Suprapubic skin (tissue), 4 donors: ENCODE results near the gene HLF. TPM values are rescaled to one million over a fixed set of nuclear protein-coding genes. Genes with fewer than 3 reads are reported as not detected.

Source experiments
- DNase-seq, 2 donors: peaks; one replicate each; pipeline ENCODE4 v3.0.0-alpha.2; 2019; ENCODE audit warnings: low spot score in 2 of 2
- H3K27ac ChIP-seq: fragments of 200-600 bp; sonication (generic); one replicate; pipeline ENCODE4 v1.5.1; 2019
- H3K27me3 ChIP-seq: fragments of 200-600 bp; sonication (generic); one replicate; pipeline ENCODE4 v1.5.1; 2019
- H3K36me3 ChIP-seq: fragments of 200-600 bp; sonication (generic); one replicate; pipeline ENCODE4 v1.5.1; 2019
- H3K4me1 ChIP-seq: fragments of 200-600 bp; sonication (generic); one replicate; pipeline ENCODE4 v1.5.1; 2019
- H3K4me3 ChIP-seq: fragments of 200-600 bp; sonication (generic); one replicate; pipeline ENCODE4 v1.5.1; 2019; ENCODE audit warnings: mild to moderate bottlenecking
- H3K9me3 ChIP-seq: fragments of 200-600 bp; sonication (generic); one replicate; pipeline ENCODE4 v1.5.1; 2019
- CTCF ChIP-seq, 2 donors: fragments of 200-600 bp in 1 of 2; fragments of 450-650 bp in 1 of 2; sonication (generic) in 1 of 2; IDR thresholded peaks; one replicate each; pipeline ENCODE4 v1.5.1; 2016 to 2019; ENCODE audit warnings: antibody characterized with exemption in 2 of 2, mild to moderate bottlenecking in 1 of 2, moderate library complexity in 1 of 2
- EP300 ChIP-seq: sonication (generic); formaldehyde crosslinking; IDR thresholded peaks from one replicate; pipeline ENCODE4 v1.6.1; 2017; ENCODE audit warnings: antibody characterized with exemption
- POLR2A ChIP-seq, 2 donors: fragments of 450-650 bp; IDR thresholded peaks; one replicate each; pipeline ENCODE4 v1.6.1; 2017; ENCODE audit warnings: antibody characterized with exemption in 2 of 2, mild to moderate bottlenecking in 2 of 2, moderate library complexity in 2 of 2
- POLR2AphosphoS5 ChIP-seq, 3 donors: sonication (generic); formaldehyde crosslinking; IDR thresholded peaks; one replicate each; pipeline ENCODE4 v1.6.1; 2017; ENCODE audit warnings: antibody characterized with exemption in 3 of 3
- WGBS: methylation state at CpG from one replicate; pipeline ENCODE4 v1.1.5; 2018; 5-methylcytosine and 5-hydroxymethylcytosine counted together
- total RNA-seq, 4 donors: library from RNA; depleted of rRNA; stranded (reverse); fragments of >200 nt; gene quantifications; one replicate each; pipeline ENCODE4 v1.1.0, GENCODE V29; 2016

HLF gene
- total RNA-seq, 4 donors from 2014 or later, result 26.2 to 41.8 (median 36.5) TPM

- H3K4me3 ChIP-seq, result no peak overlapping the region
- H3K4me1 ChIP-seq, result peaks cover 26% of the 10 kb centered on the region
- no peak overlapping the region for H3K27ac ChIP-seq
- peaks cover 6% of the 10 kb centered on the region for H3K36me3 ChIP-seq
- DNase-seq, result no peak
- H3K9me3 ChIP-seq, result no peaks in the 10 kb centered on the region
- WGBS, result 75% methylated on average over 4 of the region's 4 CpGs
- H3K27me3 ChIP-seq, result no peaks in the 10 kb centered on the region
- TF ChIP-seq CTCF (IDR thresholded peaks at IDR 0.05), result no peak
- TF ChIP-seq POLR2A (IDR thresholded peaks at IDR 0.05), result no peak
- no peak for TF ChIP-seq EP300
- TF ChIP-seq POLR2AphosphoS5 (IDR thresholded peaks at IDR 0.05), result no peak
These were observed 25.2 kb downstream of the HLF start for GRCh38 chr17:55289978-55290377.

DNA sequence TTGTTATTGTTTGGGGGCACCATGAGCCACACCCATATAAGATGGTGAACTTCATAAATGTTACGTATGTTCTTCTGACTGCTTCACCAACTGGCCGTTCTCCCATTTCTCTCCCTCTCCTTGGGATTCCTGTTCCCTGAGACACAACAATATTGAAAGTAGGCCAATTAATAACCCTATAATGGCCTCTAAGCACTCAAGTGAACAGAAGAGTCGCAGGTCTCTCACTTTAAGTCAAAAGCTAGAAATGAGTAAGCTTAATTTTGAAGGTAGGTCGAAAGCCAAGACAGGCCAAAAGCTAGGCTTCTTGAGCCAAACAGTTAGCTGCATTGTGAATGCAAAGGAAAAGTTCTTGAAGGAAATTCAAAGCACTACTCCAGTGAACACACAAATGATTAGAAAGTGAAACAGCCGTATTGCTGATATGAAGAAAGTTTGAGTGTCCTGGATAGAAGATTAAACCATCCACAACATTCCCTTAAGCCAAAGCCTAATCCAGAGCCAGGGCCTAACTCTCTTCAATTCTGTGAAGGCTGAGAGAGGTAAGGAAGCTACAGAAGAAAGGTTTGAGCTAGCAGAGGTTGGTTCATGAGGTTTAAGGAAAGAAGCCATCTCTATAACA is 25.8 kb downstream of the HLF start:
- 85% methylated on average over 5 of the region's 5 CpGs for WGBS
- Histone ChIP-seq H3K36me3 (peaks cover 6% of the 10 kb centered on the region), H3K27ac (no peak overlapping the region), H3K9me3 (no peaks in the 10 kb centered on the region), H3K27me3 (no peaks in the 10 kb centered on the region), H3K4me3 (no peak overlapping the region), H3K4me1 (peaks cover 25% of the 10 kb centered on the region)
- TF ChIP-seq POLR2AphosphoS5 (IDR thresholded peaks at IDR 0.05) (no peak), CTCF (IDR thresholded peaks at IDR 0.05) (no peak), POLR2A (IDR thresholded peaks at IDR 0.05) (no peak)
- no peak for DNase-seq

- no peaks in the 10 kb centered on the region for H3K27me3 ChIP-seq
- WGBS, result 90% methylated on average over 1 of the region's 1 CpG
- peaks cover 23% of the 10 kb centered on the region for H3K4me1 ChIP-seq
- TF ChIP-seq POLR2A (IDR thresholded peaks at IDR 0.05), result no peak
- no peak for TF ChIP-seq POLR2AphosphoS5 (IDR thresholded peaks at IDR 0.05)
- TF ChIP-seq EP300, result no peak
- no peak for TF ChIP-seq CTCF (IDR thresholded peaks at IDR 0.05)
- DNase-seq, result no peak
- H3K36me3 ChIP-seq, result peaks cover 6% of the 10 kb centered on the region
- no peaks in the 10 kb centered on the region for H3K9me3 ChIP-seq
- H3K27ac ChIP-seq, result no peak overlapping the region
- no peak overlapping the region for H3K4me3 ChIP-seq
These were observed 26.4 kb downstream of the HLF start for GRCh38 chr17:55291114-55291507.

DNA sequence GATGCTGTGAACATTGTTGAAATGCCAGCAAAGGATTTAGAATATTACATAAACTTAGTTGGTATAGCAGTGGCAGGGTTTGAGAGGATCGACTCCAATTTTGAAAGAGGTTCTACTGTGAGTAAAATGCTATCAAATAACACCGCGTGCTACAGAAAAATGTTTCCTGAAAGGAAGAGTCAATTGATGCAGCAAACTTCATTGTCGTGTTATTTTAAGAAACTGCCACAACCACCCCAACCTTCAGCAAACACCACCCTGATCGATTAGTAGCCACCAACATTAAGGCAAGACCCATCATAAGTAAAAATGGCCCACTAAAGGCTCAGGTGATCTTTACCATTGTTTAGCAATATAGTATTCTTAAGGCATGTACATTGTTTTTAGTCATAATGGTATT is 27.3 kb downstream of the HLF start:
- no peak for DNase-seq
- TF ChIP-seq EP300 (no peak), CTCF (IDR thresholded peaks at IDR 0.05) (no peak), POLR2AphosphoS5 (IDR thresholded peaks at IDR 0.05) (no peak), POLR2A (IDR thresholded peaks at IDR 0.05) (no peak)
- peaks cover 6% of the 10 kb centered on the region for H3K36me3 ChIP-seq
- WGBS, result 90% methylated on average over 5 of the region's 5 CpGs
- peaks cover 13% of the 10 kb centered on the region for H3K4me1 ChIP-seq
- no peak overlapping the region for H3K27ac ChIP-seq
- H3K27me3 ChIP-seq, result no peaks in the 10 kb centered on the region
- H3K4me3 ChIP-seq, result no peak overlapping the region
- H3K9me3 ChIP-seq, result no peaks in the 10 kb centered on the region

- no peak overlapping the region for H3K27ac ChIP-seq
- H3K4me1 ChIP-seq, result peaks cover 8% of the 10 kb centered on the region
- TF ChIP-seq CTCF (IDR thresholded peaks at IDR 0.05) (no peak), POLR2A (IDR thresholded peaks at IDR 0.05) (no peak), EP300 (no peak), POLR2AphosphoS5 (IDR thresholded peaks at IDR 0.05) (no peak)
- H3K27me3 ChIP-seq, result no peaks in the 10 kb centered on the region
- H3K9me3 ChIP-seq, result no peaks in the 10 kb centered on the region
- H3K36me3 ChIP-seq, result peaks cover 8% of the 10 kb centered on the region
- WGBS, result 73% methylated on average over 13 of the region's 13 CpGs
- no peak for DNase-seq
- H3K4me3 ChIP-seq, result no peak overlapping the region
These were observed 29.4 kb downstream of the HLF start for GRCh38 chr17:55294042-55294751.
